Glutamatergic neuron (in vitro differentiated cells): ENCODE measurements around the gene STARD8. TPM values are rescaled to one million over a fixed set of nuclear protein-coding genes. Genes with fewer than 3 reads are reported as not detected.
"Not testable (repeated sequence)": the region's sequence is repeated elsewhere in the genome, so short reads cannot be mapped to it uniquely, and the experiment has no call there.

Experiments
- DNase-seq: peaks from one replicate; pipeline ENCODE4 v3.0.0; 2022
- H3K27ac Mint-ChIP-seq: one replicate; pipeline ENCODE4 v1.8.0; 2020; ENCODE audit warnings: mild to moderate bottlenecking, mixed read lengths, inconsistent platforms; ENCODE audit not compliant: unreplicated experiment
- H3K27me3 Mint-ChIP-seq: one replicate; pipeline ENCODE4 v1.8.0; 2020; ENCODE audit warnings: mild to moderate bottlenecking, moderate library complexity, mixed read lengths, inconsistent platforms; ENCODE audit not compliant: unreplicated experiment
- H3K36me3 Mint-ChIP-seq: one replicate; pipeline ENCODE4 v1.8.0; 2020; ENCODE audit warnings: mild to moderate bottlenecking, mixed read lengths, inconsistent platforms; ENCODE audit not compliant: unreplicated experiment
- H3K4me1 Mint-ChIP-seq: one replicate; pipeline ENCODE4 v1.8.0; 2020; ENCODE audit warnings: mild to moderate bottlenecking, low read depth, mixed read lengths, inconsistent platforms; ENCODE audit not compliant: unreplicated experiment
- H3K4me3 Mint-ChIP-seq: one replicate; pipeline ENCODE4 v1.8.0; 2020; ENCODE audit warnings: mild to moderate bottlenecking, mixed read lengths, inconsistent platforms; ENCODE audit not compliant: unreplicated experiment
- H3K9me3 Mint-ChIP-seq: one replicate; pipeline ENCODE4 v1.8.0; 2020; ENCODE audit warnings: mild to moderate bottlenecking, moderate library complexity, mixed read lengths, inconsistent platforms; ENCODE audit not compliant: unreplicated experiment
- CTCF ChIP-seq: fragments of 200-600 bp; sonication (generic); IDR thresholded peaks from one replicate; pipeline ENCODE4 v1.5.0; 2021; ENCODE audit not compliant: partially characterized antibody, unreplicated experiment
- total RNA-seq: library from RNA; stranded (reverse); fragmentation: NEBNext Ultra II Directional; extraction: Animal tissue kit (Norgen Biotek cat#: 25700); gene quantifications from one replicate; pipeline ENCODE4 v1.2.1, GENCODE V29; 2021; ENCODE audit not compliant: unreplicated experiment

STARD8 gene
- total RNA-seq, 1 donor from 2014 or later, result 1.1 TPM

DNA sequence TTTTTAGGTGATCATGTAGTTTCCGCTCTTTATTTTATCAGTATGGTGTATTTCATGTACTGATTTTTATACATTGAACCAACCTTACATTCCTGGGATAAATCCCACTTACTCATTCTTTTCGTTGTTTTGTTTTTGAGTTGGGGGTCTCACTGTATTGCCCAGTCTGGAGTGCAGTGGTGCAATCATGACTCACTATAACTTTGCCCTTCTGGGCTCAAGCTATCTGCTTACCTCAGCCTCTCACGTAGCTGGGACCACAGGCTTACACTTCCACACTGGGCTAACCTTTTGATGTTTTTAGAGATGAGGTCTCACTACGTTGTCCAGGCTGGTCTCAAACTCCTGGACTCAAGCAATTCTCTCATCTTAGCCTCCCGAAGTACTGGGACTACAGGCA lies 19.5 kb upstream of the STARD8 start:
- H3K27ac Mint-ChIP-seq, result no peak overlapping the region
- H3K9me3 Mint-ChIP-seq, result peaks cover 1% of the 10 kb centered on the region
- no peaks in the 10 kb centered on the region for H3K36me3 Mint-ChIP-seq
- no peak for TF ChIP-seq CTCF
- peaks cover 2% of the 10 kb centered on the region for H3K4me1 Mint-ChIP-seq
- no peak overlapping the region for H3K4me3 Mint-ChIP-seq
- DNase-seq, result no peak
- H3K27me3 Mint-ChIP-seq, result no peaks in the 10 kb centered on the region

DNA sequence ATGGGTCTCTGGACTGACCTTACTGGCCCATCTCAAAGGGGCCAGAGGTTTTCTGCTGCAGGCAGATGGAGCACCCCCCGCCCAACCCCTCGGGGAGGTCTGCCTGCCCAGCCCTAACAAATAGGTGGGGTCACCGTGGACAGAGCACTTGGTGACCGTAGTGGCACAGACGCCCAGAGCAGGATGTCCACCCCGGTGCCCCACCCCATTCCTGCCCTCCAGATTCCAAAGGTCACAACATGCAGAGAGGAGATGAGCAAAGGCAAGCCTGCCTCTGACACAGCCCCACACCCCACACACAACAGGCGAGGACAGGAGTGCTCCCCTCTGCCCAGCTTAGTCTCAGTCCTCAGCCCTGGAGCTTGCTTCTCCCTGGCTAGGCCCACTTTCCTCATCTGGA lies 17.5 kb upstream of the STARD8 start:
- H3K27ac Mint-ChIP-seq, H3K36me3 Mint-ChIP-seq, H3K4me3 Mint-ChIP-seq, H3K9me3 Mint-ChIP-seq, DNase-seq, H3K4me1 Mint-ChIP-seq, H3K27me3 Mint-ChIP-seq: not testable (repeated sequence)

DNA sequence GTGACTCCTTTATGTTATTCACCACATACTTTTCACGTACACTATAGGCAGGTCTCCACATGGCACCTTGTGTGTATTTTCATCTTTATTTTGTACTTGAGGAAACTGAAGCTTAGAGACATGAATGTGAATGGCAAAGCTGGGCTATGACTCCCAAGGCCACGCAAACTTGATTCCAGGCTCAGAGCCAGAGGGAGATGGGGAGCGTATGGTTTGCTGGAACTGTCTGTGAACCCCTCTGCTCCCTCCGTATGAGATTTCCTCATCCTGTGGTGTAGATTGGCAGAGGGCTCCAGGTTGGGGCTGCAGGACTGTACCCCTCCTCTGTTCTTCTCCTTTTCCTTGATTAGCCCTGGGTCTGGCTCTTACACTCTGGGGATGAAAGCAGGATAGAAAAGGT lies 16.1 kb upstream of the STARD8 start:
- no peak overlapping the region for H3K4me3 Mint-ChIP-seq
- no peak for DNase-seq
- H3K4me1 Mint-ChIP-seq, result peaks cover 2% of the 10 kb centered on the region
- no peak overlapping the region for H3K27ac Mint-ChIP-seq
- H3K36me3 Mint-ChIP-seq, result no peaks in the 10 kb centered on the region
- H3K9me3 Mint-ChIP-seq, result peaks cover 1% of the 10 kb centered on the region
- H3K27me3 Mint-ChIP-seq, result no peaks in the 10 kb centered on the region
- TF ChIP-seq CTCF, result no peak

DNA sequence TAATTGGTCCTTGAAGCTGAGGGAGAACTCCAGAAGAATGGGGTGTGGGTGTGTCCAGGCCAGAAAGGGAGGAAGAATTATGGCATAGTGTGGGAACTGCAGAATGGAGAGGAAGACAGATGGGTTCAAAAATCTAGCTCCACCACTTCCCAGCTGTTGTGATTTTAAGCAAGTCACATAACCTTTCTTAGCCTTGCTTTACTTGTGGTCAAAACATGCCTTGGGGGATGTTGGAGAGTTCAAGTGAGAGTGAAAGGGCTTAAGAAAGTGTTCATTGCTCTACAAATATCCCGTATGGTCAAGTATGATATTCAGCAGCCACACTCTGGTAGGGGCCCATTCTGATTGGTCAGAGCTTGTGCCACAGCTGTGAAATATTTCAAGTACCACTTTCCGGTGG lies 15.0 kb upstream of the STARD8 start:
- Mint-ChIP-seq H3K4me3 (no peak overlapping the region), H3K27ac (no peak overlapping the region), H3K9me3 (peaks cover 1% of the 10 kb centered on the region), H3K27me3 (peaks cover under 1% of the 10 kb centered on the region), H3K4me1 (peaks cover 2% of the 10 kb centered on the region), H3K36me3 (no peaks in the 10 kb centered on the region)
- DNase-seq, result no peak
- TF ChIP-seq CTCF, result no peak

DNA sequence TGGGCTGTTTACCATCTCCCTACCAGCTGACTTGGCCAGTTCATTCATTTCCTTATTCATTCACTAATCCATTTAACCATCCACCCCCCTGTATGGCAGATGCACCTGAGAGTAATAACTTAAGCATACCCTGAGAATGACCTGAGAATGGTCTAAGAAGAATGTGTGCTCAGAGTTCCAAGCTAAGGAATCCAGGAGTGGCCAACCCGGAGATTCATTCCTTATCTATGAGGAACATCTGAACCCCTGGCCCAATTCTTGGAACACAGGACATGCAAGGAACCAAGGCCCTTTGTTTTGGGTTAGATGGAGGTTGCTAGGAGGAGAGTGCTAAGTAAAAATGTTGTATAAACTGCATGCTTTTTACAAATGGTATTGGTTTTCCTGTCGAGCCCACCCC lies 13.5 kb upstream of the STARD8 start:
- Mint-ChIP-seq H3K9me3 (no peaks in the 10 kb centered on the region), H3K27ac (no peak overlapping the region), H3K4me1 (peaks cover 2% of the 10 kb centered on the region), H3K27me3 (peaks cover 2% of the 10 kb centered on the region), H3K4me3 (no peak overlapping the region), H3K36me3 (no peaks in the 10 kb centered on the region)
- TF ChIP-seq CTCF, result no peak
- no peak for DNase-seq
